CD4-positive, alpha-beta memory T cell (primary cell): ENCODE measurements around the gene CLRN3. TPM values are rescaled to one million over a fixed set of nuclear protein-coding genes. Genes with fewer than 3 reads are reported as not detected.
A peak's percentile ranks its signal among the peaks of the same experiment; 100 is the strongest.

Source experiments
- CTCF ChIA-PET: fragments of 350-600 bp; sonication (Branson Sonifier 250); formaldehyde crosslinking; loops from one replicate; lab custom pipeline; 2021; ENCODE audit warnings: inconsistent platforms; ENCODE audit not compliant: partially characterized antibody; lab: Charles Lee
- POLR2A ChIA-PET: fragments of 350-600 bp; sonication (Branson Sonifier 250); formaldehyde crosslinking; loops from one replicate; lab custom pipeline; 2021; ENCODE audit not compliant: partially characterized antibody; lab: Charles Lee
- DNase-seq, 5 donors: peaks; one replicate each; pipeline versions ENCODE4 v3.0.0 to v3.0.0-alpha.2; 2020 to 2022; ENCODE audit warnings: mixed read lengths in 1 of 5
- H3K27ac ChIP-seq: one replicate; pipeline ENCODE4 v1.7.0; 2013; ENCODE audit warnings: low read depth, low read length
- H3K27me3 ChIP-seq: 2 replicates; pipeline ENCODE4 v1.7.0; 2013; ENCODE audit warnings: mild to moderate bottlenecking, low read length, moderate library complexity; ENCODE audit not compliant: insufficient read depth
- H3K36me3 ChIP-seq: 2 replicates; pipeline ENCODE4 v1.7.0; 2013; ENCODE audit warnings: mild to moderate bottlenecking, low read length, moderate library complexity; ENCODE audit not compliant: insufficient read depth
- H3K4me1 ChIP-seq: 2 replicates; pipeline ENCODE4 v1.7.0; 2013; ENCODE audit warnings: mild to moderate bottlenecking, low read length, moderate library complexity; ENCODE audit not compliant: insufficient read depth
- H3K4me3 ChIP-seq, 2 donors: one replicate each; pipeline ENCODE4 v1.7.0; 2013; ENCODE audit warnings: low read length in 2 of 2, mild to moderate bottlenecking in 1 of 2
- H3K9me3 ChIP-seq, 2 donors: one replicate each; pipeline ENCODE4 v1.7.0; 2013; ENCODE audit warnings: low read length in 2 of 2, control low read depth in 1 of 2; ENCODE audit not compliant: control insufficient read depth in 1 of 2
- H3K27ac Mint-ChIP-seq, 7 donors: one replicate each; pipeline ENCODE4 v1.8.0; 2020 to 2021; ENCODE audit warnings: mixed read lengths in 7 of 7, mild to moderate bottlenecking in 6 of 7, inconsistent platforms in 3 of 7, moderate library complexity in 3 of 7
- H3K27me3 Mint-ChIP-seq, 2 donors: one replicate each; pipeline ENCODE4 v1.8.0; 2020 to 2021; ENCODE audit warnings: mixed read lengths in 2 of 2
- H3K36me3 Mint-ChIP-seq, 2 donors: one replicate each; pipeline ENCODE4 v1.8.0; 2020 to 2021; ENCODE audit warnings: mixed read lengths in 2 of 2, inconsistent platforms in 1 of 2, mild to moderate bottlenecking in 1 of 2
- H3K4me1 Mint-ChIP-seq, 4 donors: one replicate each; pipeline ENCODE4 v1.8.0; 2020 to 2021; ENCODE audit warnings: mixed read lengths in 4 of 4, mild to moderate bottlenecking in 1 of 4
- H3K4me3 Mint-ChIP-seq, 8 donors: one replicate each; pipeline ENCODE4 v1.8.0; 2020 to 2021; ENCODE audit warnings: mixed read lengths in 8 of 8, mild to moderate bottlenecking in 7 of 8, moderate library complexity in 6 of 8, inconsistent platforms in 3 of 8
- H3K9me3 Mint-ChIP-seq, 8 donors: one replicate each; pipeline ENCODE4 v1.8.0; 2020 to 2021; ENCODE audit warnings: mixed read lengths in 8 of 8, mild to moderate bottlenecking in 5 of 8, inconsistent platforms in 3 of 8, moderate library complexity in 1 of 8
- intact Hi-C: fragments of 100-400 bp; cut with micrococcal nuclease; formaldehyde crosslinking; loops from one replicate; pipeline ENCODE4 v1.15.1; 2023
- polyA plus RNA-seq, 2 donors: library from polyadenylated mRNA; unstranded; fragments of 300-500 nt; fragmentation: Illumina TruSeq; gene quantifications; one replicate each; pipeline ENCODE4 v1.2.3, GENCODE V29; 2021
- total RNA-seq, 2 experiments: library from RNA; stranded (reverse); gene quantifications; one replicate each; pipeline ENCODE4 v1.2.3, GENCODE V29; 2021

CLRN3 gene
- total and polyA plus RNA-seq, 4 experiments from 2014 or later: not detected

DNA sequence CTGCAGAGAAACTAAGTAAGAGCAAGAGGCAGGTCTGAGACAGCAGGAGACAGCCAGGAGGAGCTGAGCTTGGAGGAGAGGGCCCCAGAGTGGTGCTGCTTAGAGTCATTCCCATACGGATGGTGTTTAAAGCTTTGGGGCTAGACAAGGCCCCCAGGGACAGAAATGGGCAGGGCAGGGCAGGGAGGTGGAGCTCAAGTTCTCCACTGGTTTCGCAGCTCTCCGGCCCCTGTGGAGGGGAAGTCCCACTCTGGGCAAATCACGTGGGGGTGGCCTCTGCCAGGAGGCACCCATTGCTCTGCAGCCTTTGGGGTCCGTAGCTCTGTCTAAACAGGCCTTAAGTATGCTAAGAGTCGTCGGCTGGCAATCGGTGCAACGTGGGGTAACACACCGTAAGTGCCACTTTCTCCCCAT, 13.1 kb upstream of the CLRN3 start:
- no peak for DNase-seq
- H3K4me3 Mint-ChIP-seq: peak overlapping the region in 5 of 8 donors; percentile 30 to 76 (median 56)
- intact Hi-C loops: loop anchor here (1.0 kb wide), 1 partner anchor 105 kb away; no protein-coding TSS in a partner anchor
- CTCF ChIA-PET: interaction anchor here (0.7 to 6.9 kb wide), 14 partner anchors 9 to 267 kb away, joined by 3 to 57 read pairs (median 4); no protein-coding TSS in a partner anchor
- H3K4me1 Mint-ChIP-seq: no peaks in the 10 kb centered on the region
- peaks cover 0 to 4% (median 0%) of the 10 kb centered on the region in 8 donors for H3K9me3 Mint-ChIP-seq
- no peak overlapping the region for H3K27ac Mint-ChIP-seq
- peaks cover 5% of the 10 kb centered on the region for H3K27me3 ChIP-seq
- H3K4me1 ChIP-seq: no peaks in the 10 kb centered on the region
- POLR2A ChIA-PET: no interaction called here
- no peaks in the 10 kb centered on the region for H3K9me3 ChIP-seq
- no peak overlapping the region for H3K27ac ChIP-seq
- peaks cover 21 to 34% of the 10 kb centered on the region in 2 donors for H3K27me3 Mint-ChIP-seq
- H3K36me3 Mint-ChIP-seq: no peaks in the 10 kb centered on the region
- H3K4me3 ChIP-seq: no peak overlapping the region
- H3K36me3 ChIP-seq: no peaks in the 10 kb centered on the region

GRCh38 chr10:127905001-127905847, 12.5 kb upstream of the CLRN3 start:
- H3K27ac Mint-ChIP-seq: no peak overlapping the region
- no peak for DNase-seq
- H3K27me3 Mint-ChIP-seq: peaks cover 22 to 32% of the 10 kb centered on the region in 2 donors
- H3K9me3 Mint-ChIP-seq: peaks cover 0 to 4% (median 0%) of the 10 kb centered on the region in 8 donors
- Histone ChIP-seq H3K36me3 (no peaks in the 10 kb centered on the region), H3K9me3 (no peaks in the 10 kb centered on the region), H3K27me3 (peaks cover 5% of the 10 kb centered on the region), H3K27ac (no peak overlapping the region), H3K4me1 (no peaks in the 10 kb centered on the region), H3K4me3 (no peak overlapping the region)
- POLR2A ChIA-PET: no interaction called here
- no peaks in the 10 kb centered on the region for H3K36me3 Mint-ChIP-seq
- no peaks in the 10 kb centered on the region for H3K4me1 Mint-ChIP-seq
- peak overlapping the region in 6 of 8 donors; percentile 43 to 76 (median 62) for H3K4me3 Mint-ChIP-seq
- CTCF ChIA-PET: interaction anchor here (0.7 to 6.9 kb wide), 10 partner anchors 10 to 267 kb away, joined by 3 to 57 read pairs (median 4); no protein-coding TSS in a partner anchor
- intact Hi-C loops: no loop called here

DNA sequence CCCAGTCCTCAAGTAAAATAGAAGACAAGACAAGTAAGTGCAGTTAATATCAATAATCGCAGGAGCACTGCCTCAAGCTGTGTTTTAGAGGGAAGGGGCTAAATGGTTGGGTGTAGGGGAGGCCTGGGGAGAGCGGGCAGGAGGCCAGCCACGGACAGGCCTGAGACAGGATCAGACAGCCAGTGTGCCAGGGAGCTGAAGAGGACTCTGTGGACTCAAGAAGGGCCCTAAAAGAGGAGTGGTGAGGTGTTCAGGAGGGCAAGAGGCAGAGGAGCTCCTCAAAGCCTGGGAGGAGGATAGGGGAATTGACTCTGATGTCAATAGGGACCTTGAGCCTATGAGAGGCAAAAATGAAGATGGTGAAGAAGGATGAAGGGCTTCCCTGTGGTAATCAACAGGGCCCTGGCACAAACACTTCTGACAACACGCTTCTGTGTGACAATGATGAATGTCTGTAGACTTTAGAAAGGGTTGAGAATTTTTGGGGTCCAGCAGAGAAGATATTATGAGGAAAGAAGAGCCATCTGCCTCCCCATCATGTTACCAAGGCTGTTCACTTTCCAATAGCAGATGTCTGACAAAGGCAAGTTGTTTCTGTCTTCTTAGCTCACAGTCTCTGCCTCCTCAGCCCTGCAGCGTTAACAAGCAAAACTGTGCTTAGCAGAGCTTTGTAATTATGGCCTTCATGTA, 11.7 kb upstream of the CLRN3 start:
- Histone ChIP-seq H3K27me3 (peaks cover 5% of the 10 kb centered on the region), H3K27ac (no peak overlapping the region), H3K9me3 (no peaks in the 10 kb centered on the region), H3K4me1 (no peaks in the 10 kb centered on the region), H3K36me3 (no peaks in the 10 kb centered on the region), H3K4me3 (no peak overlapping the region)
- intact Hi-C loops: no loop called here
- Mint-ChIP-seq H3K4me3 (peak overlapping the region in 6 of 8 donors; percentile 4 to 55 (median 32)), H3K36me3 (no peaks in the 10 kb centered on the region), H3K27me3 (peaks cover 19 to 32% of the 10 kb centered on the region in 2 donors), H3K27ac (no peak overlapping the region), H3K9me3 (peaks cover 0 to 4% (median 0%) of the 10 kb centered on the region in 8 donors), H3K4me1 (no peaks in the 10 kb centered on the region)
- ChIA-PET POLR2A (no interaction called here), CTCF (interaction anchor here (1.1 to 6.9 kb wide), 3 partner anchors 103 to 166 kb away, joined by 3 to 57 read pairs (median 49); no protein-coding TSS in a partner anchor)
- DNase-seq: no peak

DNA sequence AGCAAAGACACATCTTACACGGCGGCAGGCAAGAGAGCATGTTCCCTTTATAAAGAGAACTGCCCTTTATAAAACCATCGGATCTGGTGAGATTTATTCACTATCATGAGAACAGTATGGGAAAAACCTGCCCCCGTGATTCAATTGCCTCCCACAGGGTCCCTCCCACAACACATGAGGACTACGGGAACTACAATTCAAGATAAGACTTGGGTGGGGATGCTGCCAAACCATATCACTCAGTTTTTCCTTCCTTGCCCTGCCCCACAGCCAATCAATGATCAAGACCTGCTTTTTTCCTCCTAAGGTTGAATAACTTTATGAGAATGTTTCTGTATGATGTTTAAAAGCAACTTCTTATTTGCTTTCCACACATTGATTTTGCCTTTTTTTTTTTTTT, 11.0 kb upstream of the CLRN3 start:
- Mint-ChIP-seq H3K9me3 (peaks cover 0 to 4% (median under 1%) of the 10 kb centered on the region in 8 donors), H3K4me1 (no peaks in the 10 kb centered on the region), H3K4me3 (no peak overlapping the region), H3K27ac (no peak overlapping the region), H3K27me3 (peaks cover 21 to 28% of the 10 kb centered on the region in 2 donors), H3K36me3 (no peaks in the 10 kb centered on the region)
- peaks cover 5% of the 10 kb centered on the region for H3K27me3 ChIP-seq
- H3K9me3 ChIP-seq: no peaks in the 10 kb centered on the region
- H3K4me3 ChIP-seq: no peak overlapping the region
- ChIA-PET CTCF (interaction anchor here (3.7 to 6.9 kb wide), 2 partner anchors 108 to 167 kb away, joined by 49 to 57 read pairs; no protein-coding TSS in a partner anchor), POLR2A (no interaction called here)
- DNase-seq: no peak
- H3K36me3 ChIP-seq: no peaks in the 10 kb centered on the region
- no peak overlapping the region for H3K27ac ChIP-seq
- intact Hi-C loops: no loop called here
- H3K4me1 ChIP-seq: no peaks in the 10 kb centered on the region

GRCh38 chr10:127899766-127900387, 7.1 kb upstream of the CLRN3 start:
- DNase-seq: no peak
- ChIA-PET POLR2A (no interaction called here), CTCF (interaction anchor here (1.4 kb wide), 1 partner anchor 112 kb away, joined by 5 read pairs; no protein-coding TSS in a partner anchor)
- Histone ChIP-seq H3K9me3 (no peaks in the 10 kb centered on the region), H3K27ac (no peak overlapping the region), H3K4me1 (no peaks in the 10 kb centered on the region), H3K27me3 (peaks cover 5% of the 10 kb centered on the region), H3K36me3 (no peaks in the 10 kb centered on the region), H3K4me3 (no peak overlapping the region)
- Mint-ChIP-seq H3K36me3 (no peaks in the 10 kb centered on the region), H3K4me3 (no peak overlapping the region), H3K4me1 (peaks cover 0 to 1% (median 0%) of the 10 kb centered on the region in 4 donors), H3K9me3 (peaks cover 0 to 10% (median 5%) of the 10 kb centered on the region in 8 donors), H3K27ac (no peak overlapping the region), H3K27me3 (peaks cover 13 to 16% of the 10 kb centered on the region in 2 donors)
- intact Hi-C loops: no loop called here

DNA sequence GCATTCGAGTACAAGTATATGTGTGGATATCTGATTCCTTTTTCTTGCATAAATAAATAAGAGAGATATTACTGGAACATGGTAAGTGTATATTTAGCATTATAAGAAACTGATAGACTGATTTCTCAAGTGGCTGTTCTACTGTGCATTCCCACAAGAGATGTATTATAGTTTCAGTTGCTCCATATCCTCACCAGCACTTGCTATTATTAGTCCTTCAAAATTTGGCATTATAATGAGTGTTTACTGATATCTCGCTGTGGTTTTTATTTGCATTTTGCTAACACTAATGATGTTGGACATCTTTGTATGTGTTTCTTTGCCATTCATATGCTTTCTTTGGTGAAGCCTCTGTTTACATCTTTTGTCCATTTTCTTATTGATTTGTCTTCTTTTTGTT, 4.4 kb upstream of the CLRN3 start:
- H3K27ac Mint-ChIP-seq: peak overlapping the region in 1 of 7 donors; percentile 41
- Histone ChIP-seq H3K4me3 (no peak overlapping the region), H3K27ac (no peak overlapping the region), H3K27me3 (no peaks in the 10 kb centered on the region), H3K36me3 (no peaks in the 10 kb centered on the region), H3K9me3 (no peaks in the 10 kb centered on the region), H3K4me1 (no peaks in the 10 kb centered on the region)
- no peak for DNase-seq
- intact Hi-C loops: no loop called here
- H3K27me3 Mint-ChIP-seq: peaks cover 9 to 13% of the 10 kb centered on the region in 2 donors
- H3K9me3 Mint-ChIP-seq: peaks cover 0 to 10% (median 5%) of the 10 kb centered on the region in 8 donors
- H3K4me1 Mint-ChIP-seq: peaks cover 0 to 1% (median 0%) of the 10 kb centered on the region in 4 donors
- no peaks in the 10 kb centered on the region for H3K36me3 Mint-ChIP-seq
- ChIA-PET POLR2A (no interaction called here), CTCF (no interaction called here)
- H3K4me3 Mint-ChIP-seq: no peak overlapping the region
